Body of pancreas (tissue), 4 donors: ENCODE data around the gene XKR8.

ENCODE experiments used
- POLR2A ChIP-seq, 3 donors: fragments of 450-650 bp; IDR thresholded peaks; one replicate each; pipeline ENCODE4 v1.6.1; 2016; ENCODE audit warnings: antibody characterized with exemption in 3 of 3, mild to moderate bottlenecking in 2 of 3
- TF ChIP-seq, protein P1 (sequence below), 7 experiments: fragments of 450-650 bp in 4 of 7; fragments of 200-600 bp in 3 of 7; sonication (generic) in 3 of 7; IDR thresholded peaks; one replicate each; pipeline ENCODE4 v1.5.1; 2016 to 2019; ENCODE audit warnings: antibody characterized with exemption in 7 of 7

DNA sequence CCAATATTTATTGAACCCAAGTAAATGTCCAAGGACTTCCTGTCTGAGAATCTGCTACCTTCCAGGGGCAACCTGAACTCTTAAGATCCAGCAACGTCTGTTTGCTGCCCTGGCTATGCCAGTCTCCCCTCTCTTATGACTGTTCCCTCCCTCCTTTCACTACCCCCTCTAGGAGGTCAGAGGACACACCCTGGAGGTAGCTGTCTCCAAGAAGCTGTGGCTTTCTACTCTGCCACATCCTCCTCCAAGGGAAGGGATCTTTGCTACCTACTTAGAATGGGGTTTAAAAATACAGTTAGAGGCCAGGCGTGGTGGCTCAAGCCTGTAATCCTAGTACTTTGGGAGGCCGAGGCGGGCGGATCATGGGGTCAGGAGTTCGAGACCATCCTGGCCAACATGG lies 28.6 kb upstream of the XKR8 start:
- TF ChIP-seq, protein P1, sequence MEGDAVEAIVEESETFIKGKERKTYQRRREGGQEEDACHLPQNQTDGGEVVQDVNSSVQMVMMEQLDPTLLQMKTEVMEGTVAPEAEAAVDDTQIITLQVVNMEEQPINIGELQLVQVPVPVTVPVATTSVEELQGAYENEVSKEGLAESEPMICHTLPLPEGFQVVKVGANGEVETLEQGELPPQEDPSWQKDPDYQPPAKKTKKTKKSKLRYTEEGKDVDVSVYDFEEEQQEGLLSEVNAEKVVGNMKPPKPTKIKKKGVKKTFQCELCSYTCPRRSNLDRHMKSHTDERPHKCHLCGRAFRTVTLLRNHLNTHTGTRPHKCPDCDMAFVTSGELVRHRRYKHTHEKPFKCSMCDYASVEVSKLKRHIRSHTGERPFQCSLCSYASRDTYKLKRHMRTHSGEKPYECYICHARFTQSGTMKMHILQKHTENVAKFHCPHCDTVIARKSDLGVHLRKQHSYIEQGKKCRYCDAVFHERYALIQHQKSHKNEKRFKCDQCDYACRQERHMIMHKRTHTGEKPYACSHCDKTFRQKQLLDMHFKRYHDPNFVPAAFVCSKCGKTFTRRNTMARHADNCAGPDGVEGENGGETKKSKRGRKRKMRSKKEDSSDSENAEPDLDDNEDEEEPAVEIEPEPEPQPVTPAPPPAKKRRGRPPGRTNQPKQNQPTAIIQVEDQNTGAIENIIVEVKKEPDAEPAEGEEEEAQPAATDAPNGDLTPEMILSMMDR (IDR thresholded peaks at IDR 0.05) = no peak
- TF ChIP-seq POLR2A (IDR thresholded peaks at IDR 0.05) = no peak
